Left hindlimb (tissue), 1 donor: Measurements from ENCODE around the gene PYROXD2.

Experiments used
- DNase-seq: peaks from one replicate; pipeline ENCODE4 v3.0.0-alpha.2; 2018

The PYROXD2 gene

GRCh38 chr10:98414932-98415730, at the start of gene PYROXD2:
Gene PYROXD2, minus strand, starts transcription at chr10:98415182. Its CDS starts 47 bp downstream, at chr10:98415135.
- DNase-seq = peak; percentile 91

GRCh38 chr10:98463976-98464754, 49.2 kb upstream of the PYROXD2 start:
- DNase-seq = no peak

GRCh38 chr10:98463016-98463415, 48.0 kb upstream of the PYROXD2 start:
- no peak for DNase-seq

- no peak for DNase-seq
Observed at GRCh38 chr10:98461500-98461842, 46.5 kb upstream of the PYROXD2 start.

- DNase-seq = no peak
Observed at GRCh38 chr10:98460837-98461499, 46.0 kb upstream of the PYROXD2 start.

GRCh38 chr10:98458809-98459784, 44.1 kb upstream of the PYROXD2 start:
- DNase-seq = no peak

- no peak for DNase-seq
Observed at GRCh38 chr10:98457721-98458120, 42.7 kb upstream of the PYROXD2 start.

GRCh38 chr10:98456686-98457482, 41.9 kb upstream of the PYROXD2 start:
- no peak for DNase-seq

GRCh38 chr10:98456043-98456570, 41.1 kb upstream of the PYROXD2 start:
- no peak for DNase-seq

- DNase-seq = no peak
Observed at GRCh38 chr10:98453729-98454128, 38.7 kb upstream of the PYROXD2 start.

- no peak for DNase-seq
Observed at GRCh38 chr10:98450618-98451017, 35.6 kb upstream of the PYROXD2 start.

- no peak for DNase-seq
Observed at GRCh38 chr10:98449287-98449686, 34.3 kb upstream of the PYROXD2 start.

- peak; percentile 88 for DNase-seq
Observed at GRCh38 chr10:98446661-98447221, 31.8 kb upstream of the PYROXD2 start, which contains the start of gene HPS1. Gene HPS1, minus strand, starts transcription at chr10:98446935. Its CDS starts 3,695 bp downstream, at chr10:98443240.

- DNase-seq = no peak
Observed at GRCh38 chr10:98446151-98446660, 31.2 kb upstream of the PYROXD2 start.

- no peak for DNase-seq
Observed at GRCh38 chr10:98445200-98445812, 30.3 kb upstream of the PYROXD2 start.

- DNase-seq = no peak
Observed at GRCh38 chr10:98444314-98445006, 29.5 kb upstream of the PYROXD2 start.

- DNase-seq = no peak
Observed at GRCh38 chr10:98438715-98439114, 23.7 kb upstream of the PYROXD2 start.

- DNase-seq = no peak
Observed at GRCh38 chr10:98436704-98437103, 21.7 kb upstream of the PYROXD2 start.

GRCh38 chr10:98435178-98435577, 20.2 kb upstream of the PYROXD2 start:
- no peak for DNase-seq
